ENCODE results near the gene BLVRB.
"Not testable (repeated sequence)": the region's sequence is repeated elsewhere in the genome, so short reads cannot be mapped to it uniquely, and the experiment has no call there.

Gene BLVRB

GRCh38 chr19:40489882-40490230 lies 24.3 kb upstream of the BLVRB start:
- H3K4me3 ChIP-seq (ENCODE audit: low read depth, low read length), result no peak overlapping the region

DNA sequence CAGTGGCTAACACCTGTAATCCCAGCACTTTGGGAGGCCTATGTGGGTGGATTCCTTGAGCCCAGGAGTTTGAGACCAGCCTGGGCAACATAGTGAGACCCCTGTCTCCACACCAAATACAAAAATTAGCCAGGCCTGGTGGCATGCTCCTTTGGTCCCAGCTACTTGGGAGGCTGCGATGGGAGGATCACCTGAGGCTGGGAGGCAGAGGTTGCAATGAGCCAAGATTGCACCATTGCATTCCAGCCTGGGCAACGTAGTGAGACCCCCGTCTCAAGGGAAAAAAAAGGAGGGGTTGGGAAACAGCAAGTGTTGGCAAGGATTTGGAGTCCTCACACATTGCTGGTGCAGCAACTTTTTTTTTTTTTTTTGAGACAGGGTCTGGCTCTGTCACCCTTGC lies 20.5 kb upstream of the BLVRB start:
- no peak overlapping the region for H3K4me3 ChIP-seq (ENCODE audit: low read depth, low read length)

DNA sequence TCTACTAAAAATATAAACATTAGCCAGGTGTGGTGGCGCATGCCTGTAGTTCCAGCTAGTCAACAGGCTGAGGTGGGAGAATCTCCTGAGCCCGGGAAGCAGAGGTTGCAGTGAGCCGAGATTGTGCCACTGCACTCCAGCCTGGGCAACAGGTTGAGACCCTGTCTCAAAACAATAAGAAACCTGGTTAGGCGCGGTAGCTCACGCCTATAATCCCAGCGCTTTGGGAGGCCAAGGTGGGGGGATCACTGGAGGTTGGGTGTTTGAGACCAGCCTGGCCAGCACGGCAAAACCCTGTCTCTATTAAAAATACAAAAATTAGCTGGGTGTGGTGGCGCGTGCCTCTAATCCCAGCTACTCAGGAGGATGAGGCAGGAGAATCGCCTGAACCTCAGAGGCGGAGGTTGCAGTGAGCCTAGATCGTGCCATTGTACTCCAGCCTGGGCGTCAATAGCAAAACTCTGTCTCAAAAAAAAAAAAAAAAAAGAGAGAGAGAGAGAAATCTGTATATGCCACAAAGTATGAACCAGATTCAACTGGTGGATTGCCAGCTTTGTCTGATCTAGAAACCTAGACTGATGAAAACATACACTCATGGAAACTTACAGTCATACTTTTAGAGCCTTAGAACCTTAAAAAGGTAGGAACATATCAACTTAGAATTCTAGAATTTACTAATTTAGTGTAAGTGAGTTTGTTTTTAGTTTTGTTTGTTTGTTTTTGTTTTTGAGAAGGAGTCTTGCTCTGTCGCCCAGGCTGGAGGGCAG lies 10.5 kb upstream of the BLVRB start:
- not testable (repeated sequence) for H3K4me3 ChIP-seq (ENCODE audit: low read depth, low read length)

DNA sequence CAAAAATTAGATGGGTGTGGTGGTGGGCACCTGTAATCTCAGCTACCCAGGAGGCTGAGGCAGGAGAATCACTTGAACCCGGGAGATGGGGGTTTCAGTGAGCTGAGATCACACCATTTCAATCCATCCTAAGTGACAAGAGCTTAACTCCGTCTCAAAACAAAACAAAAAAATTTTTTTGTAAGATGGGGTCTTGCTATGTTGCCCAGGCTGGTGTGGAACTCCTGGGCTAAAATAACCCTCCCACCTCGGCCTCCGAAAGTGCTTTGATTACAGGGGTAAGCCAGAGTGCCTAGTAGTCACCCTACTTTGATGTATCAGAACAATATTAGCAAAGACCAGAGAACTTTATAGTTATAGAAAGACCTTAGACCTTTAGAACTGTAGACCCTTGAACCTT lies 9.2 kb upstream of the BLVRB start:
- no peak overlapping the region for H3K4me3 ChIP-seq (ENCODE audit: low read depth, low read length)

GRCh38 chr19:40472516-40472915 lies 7.0 kb upstream of the BLVRB start:
- no peak overlapping the region for H3K4me3 ChIP-seq (ENCODE audit: low read depth, low read length)

GRCh38 chr19:40471111-40471510 lies 5.6 kb upstream of the BLVRB start:
- no peak overlapping the region for H3K4me3 ChIP-seq (ENCODE audit: low read depth, low read length)

DNA sequence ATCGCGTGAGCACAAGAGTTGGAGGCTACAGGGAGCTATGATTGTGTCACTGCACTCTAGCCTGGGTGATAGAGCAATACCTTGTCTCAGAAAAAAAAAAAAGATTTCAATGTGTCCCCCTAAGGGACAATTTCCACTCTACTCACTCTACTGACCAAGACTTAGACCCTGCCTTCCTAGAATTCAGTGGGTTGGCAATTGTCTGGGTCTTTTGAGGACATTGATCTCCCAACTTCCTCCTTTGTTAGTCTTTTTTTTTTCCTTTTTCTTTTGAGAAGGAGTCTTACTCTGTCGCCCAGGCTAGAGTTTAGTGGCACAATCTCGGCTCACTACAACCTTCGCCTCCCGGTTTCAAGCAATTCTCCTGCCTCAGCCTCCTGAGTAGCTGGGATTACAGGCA lies 3.5 kb upstream of the BLVRB start:
- H3K4me3 ChIP-seq (ENCODE audit: low read depth, low read length), result no peak overlapping the region

GRCh38 chr19:40466985-40467734 lies 1.6 kb upstream of the BLVRB start, which contains the start of gene SPTBN4:
Gene SPTBN4 (plus strand): TSS chr19:40467001. CDS start chr19:40472622, 5,621 bp downstream.
- peak within 1 kb of the TSS; percentile 31 for H3K4me3 ChIP-seq (ENCODE audit: low read depth, low read length)

DNA sequence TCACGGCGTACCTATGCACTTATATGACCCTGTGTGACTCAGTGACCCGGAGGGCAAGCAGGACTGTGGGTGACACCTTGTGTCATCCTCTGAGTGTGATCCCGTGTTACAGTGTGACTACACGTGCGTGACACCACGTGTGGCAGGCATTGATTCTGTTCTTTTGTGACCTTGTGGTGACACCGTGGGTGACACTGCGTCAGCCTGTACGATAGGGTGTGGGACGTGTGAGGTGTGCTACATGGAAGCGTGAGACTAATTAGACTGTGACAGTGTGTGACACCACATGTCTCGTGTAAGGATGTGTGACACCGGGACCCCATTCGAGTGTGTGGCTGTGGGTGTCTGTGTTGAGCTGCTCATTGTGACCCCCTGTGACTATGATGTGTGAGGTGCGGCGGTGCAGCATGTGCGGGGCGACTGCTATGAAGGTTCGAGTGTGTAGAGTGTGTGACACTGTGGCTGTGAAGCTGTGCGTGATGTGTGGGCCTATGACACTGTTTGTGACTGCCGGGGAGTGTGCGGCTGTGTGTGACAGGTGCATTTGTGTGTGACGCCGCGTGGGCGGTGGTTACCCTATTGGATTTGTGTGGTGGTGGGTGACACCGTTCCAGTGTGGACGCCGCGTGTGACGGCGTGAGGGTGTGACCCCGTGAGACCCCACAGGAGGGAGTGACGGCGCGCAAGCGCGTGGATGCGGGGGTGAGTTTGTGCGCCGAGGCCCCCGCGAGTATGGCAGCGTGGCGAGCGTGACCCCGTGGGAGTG lies 857 bp upstream of the BLVRB start:
- peak overlapping the region; percentile 31 for H3K4me3 ChIP-seq (ENCODE audit: low read depth, low read length)

GRCh38 chr19:40465025-40465556 lies 454 bp downstream of the BLVRB start:
- peak overlapping the region; percentile 73 for H3K4me3 ChIP-seq (ENCODE audit: low read depth, low read length)

DNA sequence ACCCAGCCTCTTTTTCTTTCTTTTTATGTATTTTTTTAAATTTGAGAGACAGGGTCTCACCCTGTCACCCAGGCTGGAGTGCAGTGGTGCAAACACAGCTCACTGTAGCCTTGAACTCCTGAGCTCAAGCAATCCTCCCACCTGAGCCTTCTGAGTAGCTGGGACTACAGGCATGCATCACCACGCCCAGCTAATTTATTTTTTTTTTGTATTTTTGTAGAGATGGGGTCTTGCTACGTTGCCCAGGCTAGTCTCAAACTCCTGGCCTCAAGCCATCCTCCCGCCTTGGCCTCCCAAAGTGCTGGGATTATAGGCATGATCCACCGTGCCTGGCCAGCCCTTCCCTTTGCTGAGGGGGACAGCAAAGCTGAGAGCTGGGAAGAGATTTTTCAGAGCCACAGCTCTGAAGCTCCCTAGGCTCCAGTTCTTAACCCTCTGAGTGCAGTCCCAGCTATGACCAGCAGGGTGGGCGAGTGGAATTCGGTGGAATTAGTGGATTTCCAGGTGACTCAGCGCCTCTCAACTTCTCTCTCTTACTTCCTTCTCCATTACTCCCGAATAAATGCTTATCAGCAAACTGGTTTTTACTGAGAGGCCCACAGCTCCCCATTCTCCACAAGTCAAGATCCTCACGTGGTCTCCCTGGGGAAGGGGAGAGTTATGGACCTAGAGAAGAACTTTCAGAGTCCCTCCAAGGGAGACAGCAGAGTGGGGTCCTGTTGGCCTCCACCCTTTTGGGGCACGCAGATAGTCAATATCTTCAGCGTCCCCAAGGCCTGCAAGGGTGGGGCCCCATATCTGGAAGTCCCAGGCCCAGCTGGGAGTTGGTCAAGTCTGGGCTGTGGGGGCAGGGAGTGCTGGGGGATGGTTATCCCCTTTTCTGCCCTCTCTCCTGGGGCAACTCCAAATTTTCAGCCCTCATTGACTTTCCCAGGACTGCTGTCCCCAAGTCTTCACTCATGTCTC lies 1.2 kb downstream of the BLVRB start:
- H3K4me3 ChIP-seq (ENCODE audit: low read depth, low read length), result no peak overlapping the region

- H3K4me3 ChIP-seq (ENCODE audit: low read depth, low read length), result not testable (repeated sequence)
These were observed 1.9 kb downstream of the BLVRB start for GRCh38 chr19:40463587-40464037.

DNA sequence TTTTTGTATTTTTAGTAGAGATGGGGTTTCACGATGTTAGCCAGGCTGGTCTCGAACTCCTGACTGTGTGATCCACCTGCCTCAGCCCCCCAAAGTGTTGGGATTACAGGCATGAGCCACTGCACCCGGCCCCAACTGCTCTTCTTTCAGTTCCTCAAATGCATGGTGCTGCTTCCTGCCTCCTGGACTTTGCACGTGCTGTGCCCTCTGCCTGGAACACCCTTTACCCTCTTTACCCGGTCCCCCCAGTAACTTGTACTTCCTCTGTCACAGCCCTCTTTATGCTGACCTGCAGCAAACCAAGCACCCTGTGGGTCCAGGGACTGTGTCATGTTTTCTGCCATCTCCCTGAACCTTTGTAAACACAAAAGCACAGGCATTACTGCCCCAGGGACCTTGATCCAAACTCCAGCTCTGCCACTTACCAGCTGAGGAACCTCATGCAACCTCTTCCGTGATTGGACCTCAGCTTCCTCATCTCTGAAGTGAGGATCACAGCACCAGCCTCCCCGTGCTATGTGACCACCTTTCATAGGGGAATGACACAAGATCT lies 3.8 kb downstream of the BLVRB start:
- no peak overlapping the region for H3K4me3 ChIP-seq (ENCODE audit: low read depth, low read length)

GRCh38 chr19:40460185-40460584 lies 5.4 kb downstream of the BLVRB start:
- no peak overlapping the region for H3K4me3 ChIP-seq (ENCODE audit: low read depth, low read length)

DNA sequence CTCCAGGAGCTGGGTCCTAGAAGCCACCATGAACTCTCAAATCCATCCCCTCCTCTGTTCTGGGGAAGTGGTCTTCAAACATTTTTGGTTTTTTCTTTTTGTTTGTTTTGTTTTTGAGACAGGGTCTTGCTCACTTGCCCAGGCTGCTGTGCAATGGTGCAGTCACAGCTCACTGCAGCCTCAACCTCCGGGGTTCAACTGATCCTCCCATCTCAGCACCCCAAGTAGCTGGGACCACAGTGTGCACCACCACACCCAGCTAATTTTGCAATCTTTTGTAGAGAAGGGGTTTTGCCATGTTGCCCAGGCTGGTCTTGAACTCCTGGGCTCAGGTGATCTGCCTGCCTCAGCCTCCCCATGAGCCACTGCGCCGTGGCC lies 7.0 kb downstream of the BLVRB start:
- no peak overlapping the region for H3K4me3 ChIP-seq (ENCODE audit: low read depth, low read length)

DNA sequence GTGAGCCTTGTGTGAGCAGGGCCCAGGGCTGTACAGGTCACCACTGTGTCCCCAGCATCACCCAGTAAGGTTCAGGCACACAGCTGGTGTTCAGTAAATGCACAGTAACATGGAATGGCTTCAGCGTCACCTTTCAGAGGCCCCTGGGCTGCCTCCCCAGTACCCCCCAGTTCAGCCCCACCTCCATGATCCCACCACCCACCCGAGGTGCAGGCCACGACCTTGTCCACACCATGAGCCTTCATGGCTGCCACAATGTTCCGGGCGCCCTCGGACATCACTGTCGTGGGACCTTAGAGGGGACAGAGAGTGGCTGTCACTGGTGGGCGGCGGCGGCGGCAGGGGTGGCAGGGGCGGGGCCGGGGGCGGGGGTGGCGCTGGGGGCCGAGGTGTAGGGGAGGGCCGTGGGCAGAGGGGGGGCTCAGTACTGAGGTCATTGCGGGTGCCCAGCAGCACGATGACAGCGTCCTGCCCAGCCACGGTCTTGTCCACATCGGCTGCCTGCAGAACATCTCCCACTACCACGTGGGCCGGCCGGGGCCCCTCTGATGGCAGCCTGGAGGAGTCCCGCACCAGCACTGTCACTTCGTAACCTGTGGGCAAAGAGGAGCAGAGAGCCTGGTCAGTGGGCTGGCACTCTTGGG lies 7.5 kb downstream of the BLVRB start:
- no peak overlapping the region for H3K4me3 ChIP-seq (ENCODE audit: low read depth, low read length)

- no peak overlapping the region for H3K4me3 ChIP-seq (ENCODE audit: low read depth, low read length)
These were observed 8.5 kb downstream of the BLVRB start for GRCh38 chr19:40457048-40457447.

- H3K4me3 ChIP-seq (ENCODE audit: low read depth, low read length), result not testable (repeated sequence)
These were observed 11.6 kb downstream of the BLVRB start for GRCh38 chr19:40453943-40454342.

DNA sequence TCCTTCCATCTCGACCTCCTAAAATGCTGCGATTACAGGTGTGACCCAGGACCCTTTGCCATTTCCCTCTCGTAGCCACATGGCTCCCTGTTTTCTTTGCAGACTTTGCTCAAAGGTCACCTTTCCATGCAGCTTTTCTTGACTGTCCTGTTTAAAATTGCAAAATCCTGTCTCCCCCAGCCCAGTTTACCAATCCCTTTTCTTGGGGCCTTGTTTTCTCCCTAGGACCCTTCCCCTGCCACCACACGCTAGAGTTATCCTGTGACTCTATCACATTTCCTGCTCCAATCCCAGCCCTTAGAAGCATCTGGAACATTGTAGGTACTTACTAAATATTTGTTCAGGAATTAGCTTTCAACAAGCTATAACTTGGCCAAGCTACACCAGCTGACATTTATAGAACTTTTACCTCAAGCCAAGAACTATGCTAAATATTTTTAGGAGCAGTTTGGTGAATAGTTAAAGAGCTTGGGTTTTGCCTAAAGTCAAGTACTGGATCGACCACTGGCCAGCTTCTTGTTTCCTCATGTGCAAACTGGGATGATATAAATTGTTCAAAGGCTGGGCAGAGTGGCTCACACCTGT lies 12.3 kb downstream of the BLVRB start:
- H3K4me3 ChIP-seq (ENCODE audit: low read depth, low read length), result no peak overlapping the region
